HG02852 (cell line): Measurements from ENCODE around the gene PLXNA4.

Source experiments
- ATAC-seq: cut with Tn5 transposase; IDR thresholded peaks from one replicate; pipeline ENCODE4 v1.9.1; 2021; ENCODE audit warnings: mild to moderate bottlenecking, moderate library complexity; ENCODE audit not compliant: unreplicated experiment

The PLXNA4 gene

GRCh38 chr7:132108563-132108962 lies 467.7 kb downstream of the PLXNA4 start:
- no peak for ATAC-seq

- ATAC-seq = no peak
Measured at GRCh38 chr7:132106491-132106890, 469.8 kb downstream of the PLXNA4 start.

GRCh38 chr7:132105096-132105495 lies 471.2 kb downstream of the PLXNA4 start:
- ATAC-seq = no peak

- ATAC-seq = no peak
Measured at GRCh38 chr7:132103718-132104117, 472.6 kb downstream of the PLXNA4 start.

GRCh38 chr7:132102942-132103341 lies 473.3 kb downstream of the PLXNA4 start:
- ATAC-seq = no peak

- no peak for ATAC-seq
Measured at GRCh38 chr7:132102391-132102790, 473.9 kb downstream of the PLXNA4 start.

GRCh38 chr7:132100981-132101380 lies 475.3 kb downstream of the PLXNA4 start:
- no peak for ATAC-seq

GRCh38 chr7:132100483-132100882 lies 475.8 kb downstream of the PLXNA4 start:
- no peak for ATAC-seq

- no peak for ATAC-seq
Measured at GRCh38 chr7:132099163-132099562, 477.1 kb downstream of the PLXNA4 start.

- no peak for ATAC-seq
Measured at GRCh38 chr7:132098327-132098726, 477.9 kb downstream of the PLXNA4 start.

- ATAC-seq = no peak
Measured at GRCh38 chr7:132097550-132098134, 478.6 kb downstream of the PLXNA4 start.

GRCh38 chr7:132095111-132095765 lies 481.0 kb downstream of the PLXNA4 start:
- no peak for ATAC-seq

- no peak for ATAC-seq
Measured at GRCh38 chr7:132092106-132092505, 484.2 kb downstream of the PLXNA4 start.

- no peak for ATAC-seq
Measured at GRCh38 chr7:132091706-132092105, 484.6 kb downstream of the PLXNA4 start.

GRCh38 chr7:132090444-132090843 lies 485.8 kb downstream of the PLXNA4 start:
- no peak for ATAC-seq

- no peak for ATAC-seq
Measured at GRCh38 chr7:132089356-132089755, 486.9 kb downstream of the PLXNA4 start.

- ATAC-seq = no peak
Measured at GRCh38 chr7:132087421-132087820, 488.8 kb downstream of the PLXNA4 start.

GRCh38 chr7:132084776-132085388 lies 491.4 kb downstream of the PLXNA4 start:
- ATAC-seq = no peak

- no peak for ATAC-seq
Measured at GRCh38 chr7:132083537-132084123, 492.6 kb downstream of the PLXNA4 start.

GRCh38 chr7:132083126-132083525 lies 493.1 kb downstream of the PLXNA4 start:
- ATAC-seq = no peak

GRCh38 chr7:132082394-132082793 lies 493.9 kb downstream of the PLXNA4 start:
- no peak for ATAC-seq

- ATAC-seq = no peak
Measured at GRCh38 chr7:132081686-132082085, 494.6 kb downstream of the PLXNA4 start.
